ENCODE results near the gene MED9. TPM values are rescaled to one million over a fixed set of nuclear protein-coding genes. Genes with fewer than 3 reads are reported as not detected.

Gene MED9
- total RNA-seq, 1 experiment from 2014 or later: 6.4 TPM

- no peak for DNase-seq (ENCODE audit: low spot score)
These were observed 27.7 kb downstream of the MED9 start for GRCh38 chr17:17504341-17505140.

- no peak for DNase-seq (ENCODE audit: low spot score)
These were observed 28.4 kb downstream of the MED9 start for GRCh38 chr17:17505151-17505550.

- DNase-seq (ENCODE audit: low spot score): no peak
These were observed 28.9 kb downstream of the MED9 start for GRCh38 chr17:17505610-17506171.

- no peak for DNase-seq (ENCODE audit: low spot score)
These were observed 29.5 kb downstream of the MED9 start for GRCh38 chr17:17506181-17506741.

GRCh38 chr17:17506893-17507464 lies 30.2 kb downstream of the MED9 start:
- DNase-seq (ENCODE audit: low spot score): peak; percentile 62

GRCh38 chr17:17507465-17508011 lies 30.7 kb downstream of the MED9 start:
- no peak for DNase-seq (ENCODE audit: low spot score)

- DNase-seq (ENCODE audit: low spot score): no peak
These were observed 31.3 kb downstream of the MED9 start for GRCh38 chr17:17508019-17508535.

- DNase-seq (ENCODE audit: low spot score): no peak
These were observed 32.1 kb downstream of the MED9 start for GRCh38 chr17:17508646-17509591.

GRCh38 chr17:17509601-17510425 lies 33.0 kb downstream of the MED9 start:
- no peak for DNase-seq (ENCODE audit: low spot score)

- DNase-seq (ENCODE audit: low spot score): peak; percentile 27
These were observed 33.9 kb downstream of the MED9 start for GRCh38 chr17:17510456-17511292.

GRCh38 chr17:17511293-17511741 lies 34.5 kb downstream of the MED9 start:
- no peak for DNase-seq (ENCODE audit: low spot score)

GRCh38 chr17:17511881-17512858 lies 35.4 kb downstream of the MED9 start:
- DNase-seq (ENCODE audit: low spot score): peak; percentile 91

- DNase-seq (ENCODE audit: low spot score): no peak
These were observed 36.1 kb downstream of the MED9 start for GRCh38 chr17:17512866-17513265.

GRCh38 chr17:17513626-17514025 lies 36.8 kb downstream of the MED9 start:
- no peak for DNase-seq (ENCODE audit: low spot score)

- DNase-seq (ENCODE audit: low spot score): no peak
These were observed 37.7 kb downstream of the MED9 start for GRCh38 chr17:17514361-17514992.

GRCh38 chr17:17514993-17515933 lies 38.5 kb downstream of the MED9 start:
- no peak for DNase-seq (ENCODE audit: low spot score)

All from A172 (cell line).